ENCODE data around the gene NCSTN.

DNA sequence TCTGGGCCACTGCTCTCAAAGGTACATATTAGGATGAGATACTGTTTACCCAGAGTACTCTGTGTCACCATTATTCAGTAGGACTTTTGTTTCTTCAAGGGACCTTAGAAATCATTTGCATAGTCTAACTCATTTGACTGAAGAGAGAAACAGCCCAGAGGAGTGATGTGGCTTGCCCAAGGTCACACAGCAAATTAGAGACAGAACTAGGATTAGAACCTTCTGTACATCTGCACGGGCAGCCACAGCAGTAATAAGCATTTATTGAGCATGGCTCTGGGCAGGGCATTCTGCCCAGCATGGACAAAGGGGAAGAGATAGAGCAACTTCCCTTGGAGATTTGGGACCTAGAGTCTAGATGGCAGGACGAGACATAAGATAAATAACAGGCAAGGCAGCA is 18.0 kb downstream of the NCSTN start:
- TF ChIP-seq, protein P1, sequence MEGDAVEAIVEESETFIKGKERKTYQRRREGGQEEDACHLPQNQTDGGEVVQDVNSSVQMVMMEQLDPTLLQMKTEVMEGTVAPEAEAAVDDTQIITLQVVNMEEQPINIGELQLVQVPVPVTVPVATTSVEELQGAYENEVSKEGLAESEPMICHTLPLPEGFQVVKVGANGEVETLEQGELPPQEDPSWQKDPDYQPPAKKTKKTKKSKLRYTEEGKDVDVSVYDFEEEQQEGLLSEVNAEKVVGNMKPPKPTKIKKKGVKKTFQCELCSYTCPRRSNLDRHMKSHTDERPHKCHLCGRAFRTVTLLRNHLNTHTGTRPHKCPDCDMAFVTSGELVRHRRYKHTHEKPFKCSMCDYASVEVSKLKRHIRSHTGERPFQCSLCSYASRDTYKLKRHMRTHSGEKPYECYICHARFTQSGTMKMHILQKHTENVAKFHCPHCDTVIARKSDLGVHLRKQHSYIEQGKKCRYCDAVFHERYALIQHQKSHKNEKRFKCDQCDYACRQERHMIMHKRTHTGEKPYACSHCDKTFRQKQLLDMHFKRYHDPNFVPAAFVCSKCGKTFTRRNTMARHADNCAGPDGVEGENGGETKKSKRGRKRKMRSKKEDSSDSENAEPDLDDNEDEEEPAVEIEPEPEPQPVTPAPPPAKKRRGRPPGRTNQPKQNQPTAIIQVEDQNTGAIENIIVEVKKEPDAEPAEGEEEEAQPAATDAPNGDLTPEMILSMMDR (optimal IDR thresholded peaks at IDR 0.05 in 1 of 3, IDR thresholded peaks at IDR 0.05 in 1 of 3, conservative IDR thresholded peaks at IDR 0.05 in 1 of 3; ENCODE audit: extremely low read depth in 1 of 3, insufficient read depth in 2 of 3, low read length in 3 of 3): no peak
- no peak for TF ChIP-seq EZH2 (IDR thresholded peaks at IDR 0.05; ENCODE audit: low read length)
